Neural crest cell (in vitro differentiated cells): Measurements from ENCODE around the gene SCN4B. TPM values are rescaled to one million over a fixed set of nuclear protein-coding genes. Genes with fewer than 3 reads are reported as not detected.

Experiments
- DNase-seq: peaks from one replicate; pipeline ENCODE4 v3.0.0; 2021; ENCODE audit warnings: low read depth, mixed read lengths, low spot score
- H3K27ac Mint-ChIP-seq: one replicate; pipeline ENCODE4 v1.8.0; 2021; ENCODE audit warnings: mild to moderate bottlenecking, mixed read lengths; ENCODE audit not compliant: unreplicated experiment
- H3K27me3 Mint-ChIP-seq: 2 replicates; pipeline ENCODE4 v1.8.0; 2021; ENCODE audit warnings: low read depth, mild to moderate bottlenecking, mixed read lengths
- H3K36me3 Mint-ChIP-seq: 2 replicates; pipeline ENCODE4 v1.8.0; 2021; ENCODE audit warnings: low read depth, mild to moderate bottlenecking, mixed read lengths
- H3K4me1 Mint-ChIP-seq: 2 replicates; pipeline ENCODE4 v1.8.0; 2021; ENCODE audit warnings: mixed read lengths
- H3K4me3 Mint-ChIP-seq: one replicate; pipeline ENCODE4 v1.8.0; 2021; ENCODE audit warnings: mild to moderate bottlenecking, mixed read lengths
- H3K9me3 Mint-ChIP-seq: 2 replicates; pipeline ENCODE4 v1.8.0; 2021; ENCODE audit warnings: mixed read lengths
- total RNA-seq: library from RNA; stranded (reverse); gene quantifications from 2 replicates; pipeline ENCODE4 v1.2.1, GENCODE V29; 2021
- TF ChIP-seq, protein P1 (sequence below): fragments of 200-600 bp; sonication (generic); conservative IDR thresholded peaks from 2 replicates; pipeline ENCODE4 v1.5.0; 2021; ENCODE audit warnings: antibody characterized with exemption, mild to moderate bottlenecking

Gene SCN4B
- total RNA-seq, 1 donor from 2014 or later: 2.0 TPM

- Mint-ChIP-seq H3K27me3 (no peaks in the 10 kb centered on the region), H3K9me3 (no peaks in the 10 kb centered on the region), H3K4me3 (no peak overlapping the region), H3K4me1 (peaks cover 30% of the 10 kb centered on the region), H3K36me3 (no peaks in the 10 kb centered on the region), H3K27ac (no peak overlapping the region)
- TF ChIP-seq, protein P1, sequence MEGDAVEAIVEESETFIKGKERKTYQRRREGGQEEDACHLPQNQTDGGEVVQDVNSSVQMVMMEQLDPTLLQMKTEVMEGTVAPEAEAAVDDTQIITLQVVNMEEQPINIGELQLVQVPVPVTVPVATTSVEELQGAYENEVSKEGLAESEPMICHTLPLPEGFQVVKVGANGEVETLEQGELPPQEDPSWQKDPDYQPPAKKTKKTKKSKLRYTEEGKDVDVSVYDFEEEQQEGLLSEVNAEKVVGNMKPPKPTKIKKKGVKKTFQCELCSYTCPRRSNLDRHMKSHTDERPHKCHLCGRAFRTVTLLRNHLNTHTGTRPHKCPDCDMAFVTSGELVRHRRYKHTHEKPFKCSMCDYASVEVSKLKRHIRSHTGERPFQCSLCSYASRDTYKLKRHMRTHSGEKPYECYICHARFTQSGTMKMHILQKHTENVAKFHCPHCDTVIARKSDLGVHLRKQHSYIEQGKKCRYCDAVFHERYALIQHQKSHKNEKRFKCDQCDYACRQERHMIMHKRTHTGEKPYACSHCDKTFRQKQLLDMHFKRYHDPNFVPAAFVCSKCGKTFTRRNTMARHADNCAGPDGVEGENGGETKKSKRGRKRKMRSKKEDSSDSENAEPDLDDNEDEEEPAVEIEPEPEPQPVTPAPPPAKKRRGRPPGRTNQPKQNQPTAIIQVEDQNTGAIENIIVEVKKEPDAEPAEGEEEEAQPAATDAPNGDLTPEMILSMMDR: no peak
- no peak for DNase-seq
Measured at GRCh38 chr11:118099838-118100556, 52.6 kb downstream of the SCN4B start.

DNA sequence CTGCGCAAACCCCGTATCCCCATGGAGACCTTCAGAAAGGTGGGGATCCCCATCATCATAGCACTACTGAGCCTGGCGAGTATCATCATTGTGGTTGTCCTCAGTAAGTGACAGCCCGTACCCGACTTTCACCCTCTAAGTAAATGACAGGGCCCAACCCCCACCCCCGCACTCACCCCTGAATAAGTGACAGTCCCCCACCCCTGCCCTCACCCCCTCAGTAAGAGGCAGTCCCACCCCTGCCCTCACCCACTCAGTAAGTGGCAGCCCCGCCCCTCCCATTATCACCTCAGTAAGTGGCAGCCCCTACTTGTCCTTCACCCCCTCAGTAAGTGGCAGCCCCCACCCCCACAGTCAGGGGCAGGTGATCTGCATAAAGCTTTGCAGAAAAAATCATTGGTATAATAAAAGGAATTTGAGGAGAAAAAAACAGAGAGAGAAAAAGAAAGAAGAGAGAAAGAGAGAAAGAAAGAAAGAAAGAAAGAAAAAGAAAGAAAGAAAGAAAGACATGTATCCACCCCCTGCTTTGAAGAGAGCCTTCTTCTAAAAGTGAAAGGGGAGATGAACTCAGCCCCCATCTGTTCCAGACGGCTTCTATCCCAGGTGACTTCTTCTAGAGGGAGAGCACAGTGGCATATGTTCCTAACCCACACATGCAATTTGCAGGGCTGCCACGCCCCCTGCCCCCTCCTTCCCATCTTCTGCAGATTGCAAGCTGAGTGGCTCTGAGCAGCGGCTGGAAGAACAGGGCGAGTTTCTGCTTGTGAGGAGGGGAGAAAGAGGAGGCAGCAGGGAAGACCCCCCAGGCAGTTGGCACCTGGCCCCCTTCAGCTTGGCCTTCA, 53.4 kb downstream of the SCN4B start:
- Mint-ChIP-seq H3K9me3 (no peaks in the 10 kb centered on the region), H3K4me1 (peaks cover 30% of the 10 kb centered on the region), H3K27me3 (no peaks in the 10 kb centered on the region), H3K27ac (no peak overlapping the region), H3K4me3 (no peak overlapping the region), H3K36me3 (no peaks in the 10 kb centered on the region)
- no peak for DNase-seq
- TF ChIP-seq, protein P1: no peak

- TF ChIP-seq, protein P1: no peak
- Mint-ChIP-seq H3K9me3 (no peaks in the 10 kb centered on the region), H3K27me3 (no peaks in the 10 kb centered on the region), H3K27ac (no peak overlapping the region), H3K36me3 (no peaks in the 10 kb centered on the region), H3K4me3 (no peak overlapping the region), H3K4me1 (peaks cover 51% of the 10 kb centered on the region)
- DNase-seq: no peak
Measured at GRCh38 chr11:118095967-118096367, 56.7 kb downstream of the SCN4B start.

DNA sequence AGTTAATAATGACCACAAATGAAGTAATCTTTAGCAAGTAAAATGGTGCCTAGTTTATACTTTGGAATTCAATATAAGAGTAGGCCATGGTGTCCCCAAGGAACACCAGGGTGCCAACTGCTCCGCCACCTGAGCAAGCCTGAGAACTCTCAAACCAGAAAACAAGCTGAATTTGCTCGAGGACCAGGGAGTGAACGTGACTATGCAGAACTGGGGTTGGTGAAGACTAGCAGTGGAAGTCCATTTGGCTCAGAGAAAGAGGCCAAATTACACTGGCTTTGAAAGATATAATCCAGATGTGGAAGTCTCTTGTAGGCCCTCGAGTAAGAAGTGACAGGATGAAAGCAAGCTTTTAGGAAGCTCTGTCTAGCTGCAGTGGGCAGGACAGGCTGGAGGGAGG, 57.1 kb downstream of the SCN4B start:
- Mint-ChIP-seq H3K27me3 (no peaks in the 10 kb centered on the region), H3K4me3 (no peak overlapping the region), H3K4me1 (peaks cover 53% of the 10 kb centered on the region), H3K36me3 (no peaks in the 10 kb centered on the region), H3K27ac (no peak overlapping the region), H3K9me3 (no peaks in the 10 kb centered on the region)
- DNase-seq: no peak
- TF ChIP-seq, protein P1: no peak

GRCh38 chr11:118092907-118093571, 59.6 kb downstream of the SCN4B start:
- Mint-ChIP-seq H3K4me1 (peaks cover 32% of the 10 kb centered on the region), H3K9me3 (peaks cover 4% of the 10 kb centered on the region), H3K27me3 (no peaks in the 10 kb centered on the region), H3K36me3 (peaks cover 4% of the 10 kb centered on the region), H3K27ac (no peak overlapping the region), H3K4me3 (no peak overlapping the region)
- no peak for DNase-seq
- TF ChIP-seq, protein P1: no peak
